OCI-LY7 (cell line): ENCODE measurements around the gene HABP2. TPM values are rescaled to one million over a fixed set of nuclear protein-coding genes. Genes with fewer than 3 reads are reported as not detected.

Source experiments
- BruUV-seq: library from RNA; stranded (reverse); fragments of 400-500 nt; replicated peaks from 2 replicates; lab custom pipeline; 2021; lab: Mats Ljungman, UMichigan
- CTCF ChIA-PET: fragments of 300-600 bp; sonication (Branson Sonifier 250); formaldehyde crosslinking; loops from one replicate; lab custom pipeline; 2022; ENCODE audit warnings: antibody characterized with exemption; ENCODE audit not compliant: unreplicated experiment; lab: Charles Lee
- POLR2A ChIA-PET: fragments of 300-600 bp; sonication (Branson Sonifier 250); formaldehyde crosslinking; loops from one replicate; lab custom pipeline; 2022; ENCODE audit warnings: antibody characterized with exemption; lab: Charles Lee
- DNase-seq: peaks from one replicate; pipeline ENCODE4 v3.0.0-alpha.2; 2015; ENCODE audit warnings: low spot score
- H2AFZ ChIP-seq: fragments of 200-600 bp; sonication (generic), shearing (Covaris generic); 2 replicates; pipeline ENCODE4 v1.6.1; 2014; ENCODE audit warnings: mild to moderate bottlenecking, antibody characterized with exemption, low read length, moderate library complexity
- H3K27ac ChIP-seq: fragments of 200-600 bp; sonication (generic); 2 replicates; pipeline ENCODE4 v1.5.1; 2014; ENCODE audit warnings: mixed run types, low read depth, mild to moderate bottlenecking, moderate library complexity, low read length, inconsistent platforms; ENCODE audit not compliant: poor library complexity, severe bottlenecking
- H3K36me3 ChIP-seq: fragments of 200-600 bp; sonication (generic); 2 replicates; pipeline ENCODE4 v1.6.1; 2014; ENCODE audit warnings: mild to moderate bottlenecking, antibody characterized with exemption, low read length, moderate library complexity, mixed read lengths; ENCODE audit not compliant: insufficient read depth
- H3K4me1 ChIP-seq: fragments of 200-600 bp; sonication (generic); 2 replicates; pipeline ENCODE4 v1.5.1; 2014; ENCODE audit warnings: mild to moderate bottlenecking, low read length; ENCODE audit not compliant: insufficient read depth, poor library complexity, severe bottlenecking
- H3K4me2 ChIP-seq: fragments of 200-600 bp; sonication (generic); 2 replicates; pipeline ENCODE4 v1.6.1; 2014; ENCODE audit warnings: mild to moderate bottlenecking, low read length
- H3K4me3 ChIP-seq: fragments of 200-600 bp; sonication (generic); 2 replicates; pipeline ENCODE4 v1.5.1; 2014; ENCODE audit warnings: mild to moderate bottlenecking, low read depth, low read length; ENCODE audit not compliant: poor library complexity, severe bottlenecking
- H3K79me2 ChIP-seq: fragments of 200-600 bp; sonication (generic); 2 replicates; pipeline ENCODE4 v1.6.1; 2016; ENCODE audit warnings: low read depth, mild to moderate bottlenecking, low read length, moderate library complexity, mixed read lengths; ENCODE audit not compliant: insufficient read depth
- H3K9me2 ChIP-seq: fragments of 200-600 bp; sonication (generic); 2 replicates; pipeline ENCODE4 v1.6.1; 2016; ENCODE audit warnings: mild to moderate bottlenecking, low read length, mixed read lengths; ENCODE audit not compliant: insufficient read depth
- H3K9me3 ChIP-seq: fragments of 200-600 bp; sonication (generic); 2 replicates; pipeline ENCODE4 v1.6.1; 2014; ENCODE audit warnings: mild to moderate bottlenecking, mixed run types, low read length, mixed read lengths
- H4K20me1 ChIP-seq: fragments of 200-600 bp; sonication (generic); 2 replicates; pipeline ENCODE4 v1.6.1; 2014; ENCODE audit warnings: mild to moderate bottlenecking, antibody characterized with exemption, low read length, moderate library complexity, mixed read lengths; ENCODE audit not compliant: insufficient read depth
- EZH2phosphoT487 ChIP-seq: fragments of 200-600 bp; sonication (generic); IDR thresholded peaks from 2 replicates; pipeline ENCODE4 v1.6.1; 2018; ENCODE audit warnings: low read depth, borderline replicate concordance, mild to moderate bottlenecking, mixed run types, antibody characterized with exemption, low read length, moderate library complexity, mixed read lengths
- intact Hi-C: fragments of 100-400 bp; cut with micrococcal nuclease; formaldehyde crosslinking; loops from one replicate; pipeline ENCODE4 v1.10.0; 2022; ENCODE audit not compliant: unreplicated experiment
- total RNA-seq, 2 experiments: library from RNA; depleted of rRNA in 1 of 2; stranded (reverse); fragments of >200 nt in 1 of 2; shearing (Covaris generic) in 1 of 2; gene quantifications; 2 replicates each; pipeline ENCODE4 v1.2.3, GENCODE V29; 2014 to 2022
- TF ChIP-seq, protein P1 (sequence below): fragments of 200-600 bp; sonication (generic); conservative IDR thresholded peaks from 2 replicates; pipeline ENCODE4 v1.5.1; 2014; ENCODE audit warnings: mild to moderate bottlenecking, antibody characterized with exemption, low read length, moderate library complexity, mixed read lengths

The HABP2 gene
- total RNA-seq, 2 experiments from 2014 or later, result not detected

DNA sequence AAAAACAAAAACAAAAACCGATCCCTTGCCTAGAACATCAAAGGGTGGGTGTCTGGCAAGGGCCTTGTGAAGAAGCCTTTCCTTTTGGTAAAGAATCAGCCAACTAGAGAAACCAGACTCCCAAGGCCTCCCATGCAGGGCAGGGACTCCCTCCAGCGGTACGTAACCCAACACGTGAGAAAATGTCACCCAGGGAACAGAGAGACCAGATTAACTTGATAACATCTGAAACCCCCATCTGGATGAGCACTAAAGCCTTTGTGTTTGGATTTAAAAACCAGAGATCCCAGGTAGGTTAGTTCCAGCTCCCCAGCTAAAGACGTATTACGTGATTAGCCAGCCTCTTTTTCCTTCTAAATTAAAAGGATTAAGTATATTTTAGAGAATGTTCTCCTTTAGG lies 3.0 kb upstream of the HABP2 start:
- BruUV-seq, result no TSS peak
- no peak overlapping the region for H3K27ac ChIP-seq
- no peak for DNase-seq
- intact Hi-C loops, result no loop called here
- 0 out of 2 replicates have a peak overlapping the region, but pooled peaks have one; percentile 29 for H2AFZ ChIP-seq
- no peaks in the 10 kb centered on the region for H4K20me1 ChIP-seq
- no peaks in the 10 kb centered on the region for H3K9me2 ChIP-seq
- H3K4me2 ChIP-seq, result no peak overlapping the region
- POLR2A ChIA-PET, result no interaction called here
- no peaks in the 10 kb centered on the region for H3K79me2 ChIP-seq
- TF ChIP-seq, protein P1, sequence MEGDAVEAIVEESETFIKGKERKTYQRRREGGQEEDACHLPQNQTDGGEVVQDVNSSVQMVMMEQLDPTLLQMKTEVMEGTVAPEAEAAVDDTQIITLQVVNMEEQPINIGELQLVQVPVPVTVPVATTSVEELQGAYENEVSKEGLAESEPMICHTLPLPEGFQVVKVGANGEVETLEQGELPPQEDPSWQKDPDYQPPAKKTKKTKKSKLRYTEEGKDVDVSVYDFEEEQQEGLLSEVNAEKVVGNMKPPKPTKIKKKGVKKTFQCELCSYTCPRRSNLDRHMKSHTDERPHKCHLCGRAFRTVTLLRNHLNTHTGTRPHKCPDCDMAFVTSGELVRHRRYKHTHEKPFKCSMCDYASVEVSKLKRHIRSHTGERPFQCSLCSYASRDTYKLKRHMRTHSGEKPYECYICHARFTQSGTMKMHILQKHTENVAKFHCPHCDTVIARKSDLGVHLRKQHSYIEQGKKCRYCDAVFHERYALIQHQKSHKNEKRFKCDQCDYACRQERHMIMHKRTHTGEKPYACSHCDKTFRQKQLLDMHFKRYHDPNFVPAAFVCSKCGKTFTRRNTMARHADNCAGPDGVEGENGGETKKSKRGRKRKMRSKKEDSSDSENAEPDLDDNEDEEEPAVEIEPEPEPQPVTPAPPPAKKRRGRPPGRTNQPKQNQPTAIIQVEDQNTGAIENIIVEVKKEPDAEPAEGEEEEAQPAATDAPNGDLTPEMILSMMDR, result no peak
- no peaks in the 10 kb centered on the region for H3K36me3 ChIP-seq
- no peaks in the 10 kb centered on the region for H3K4me1 ChIP-seq
- H3K9me3 ChIP-seq, result no peaks in the 10 kb centered on the region
- CTCF ChIA-PET, result no interaction called here
- no peak overlapping the region for H3K4me3 ChIP-seq

DNA sequence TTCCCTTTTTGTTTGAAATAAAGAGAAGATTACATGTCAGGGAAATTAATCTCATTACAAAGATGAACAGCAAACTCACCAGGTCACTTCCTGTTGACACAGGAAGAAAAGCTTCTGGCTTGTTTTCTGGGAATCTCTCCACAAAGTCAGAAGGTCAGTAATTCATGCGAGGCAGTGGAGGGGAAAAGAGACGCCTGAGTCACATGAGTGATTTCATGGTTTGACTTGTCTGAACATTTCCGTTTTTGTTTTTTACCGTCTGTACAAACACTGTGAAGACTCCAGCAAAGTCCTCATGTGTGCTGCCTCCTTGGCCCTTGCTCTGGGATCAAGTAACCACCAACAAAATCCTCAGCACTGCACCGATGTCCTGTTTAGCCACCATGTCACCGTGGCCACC lies 2.5 kb upstream of the HABP2 start:
- no peaks in the 10 kb centered on the region for H3K79me2 ChIP-seq
- H3K36me3 ChIP-seq, result no peaks in the 10 kb centered on the region
- ChIA-PET CTCF (no interaction called here), POLR2A (no interaction called here)
- TF ChIP-seq, protein P1, result no peak
- TF ChIP-seq EZH2phosphoT487, result no peak
- intact Hi-C loops, result no loop called here
- H3K27ac ChIP-seq, result no peak overlapping the region
- H2AFZ ChIP-seq, result peak overlapping the region; percentile 29; the same call in 1 of the 2 replicates
- no peak for DNase-seq
- no TSS peak for BruUV-seq
- no peaks in the 10 kb centered on the region for H4K20me1 ChIP-seq
- no peaks in the 10 kb centered on the region for H3K9me2 ChIP-seq
- no peaks in the 10 kb centered on the region for H3K4me1 ChIP-seq
- no peak overlapping the region for H3K4me3 ChIP-seq
- no peaks in the 10 kb centered on the region for H3K9me3 ChIP-seq
- no peak overlapping the region for H3K4me2 ChIP-seq

DNA sequence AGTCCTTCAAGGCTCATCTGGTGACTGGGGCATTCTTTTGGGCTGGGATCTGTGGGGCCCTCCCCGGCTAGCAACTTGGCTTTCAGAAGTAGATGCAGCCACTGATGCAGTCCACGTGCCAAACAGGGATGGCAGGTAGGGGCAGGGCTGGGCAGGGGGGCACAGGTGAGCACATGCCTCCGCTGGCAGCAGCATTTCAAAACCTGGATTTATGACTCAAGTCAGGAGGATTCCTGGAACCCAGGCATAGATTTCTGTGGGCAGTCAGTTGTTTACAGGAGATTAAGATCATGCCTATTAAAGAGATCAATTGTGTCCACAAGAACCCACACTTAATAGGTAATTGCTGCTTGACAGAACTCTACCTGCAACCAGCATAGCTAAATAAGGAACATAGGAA lies 839 bp upstream of the HABP2 start:
- no peaks in the 10 kb centered on the region for H3K4me1 ChIP-seq
- H3K9me2 ChIP-seq, result no peaks in the 10 kb centered on the region
- no peak for DNase-seq
- no peaks in the 10 kb centered on the region for H3K79me2 ChIP-seq
- BruUV-seq, result no TSS peak
- no peaks in the 10 kb centered on the region for H4K20me1 ChIP-seq
- ChIA-PET POLR2A (no interaction called here), CTCF (no interaction called here)
- no peaks in the 10 kb centered on the region for H3K9me3 ChIP-seq
- H3K36me3 ChIP-seq, result no peaks in the 10 kb centered on the region
- H3K4me3 ChIP-seq, result no peak overlapping the region
- TF ChIP-seq EZH2phosphoT487, result no peak
- no peak overlapping the region for H3K27ac ChIP-seq
- intact Hi-C loops, result no loop called here
- H3K4me2 ChIP-seq, result no peak overlapping the region
- H2AFZ ChIP-seq, result no peak overlapping the region
